GM20000 (cell line): ENCODE measurements around the gene AGTR1.

ENCODE experiments used
- DNase-seq: peaks from one replicate; pipeline ENCODE4 v3.0.0; 2012; ENCODE audit warnings: low spot score
- TF ChIP-seq, protein P1 (sequence below): IDR thresholded peaks from 2 replicates; pipeline ENCODE4 v1.5.1; 2012; ENCODE audit warnings: mild to moderate bottlenecking, control low read depth; ENCODE audit errors: extremely low read depth, missing control alignments

Gene AGTR1

DNA sequence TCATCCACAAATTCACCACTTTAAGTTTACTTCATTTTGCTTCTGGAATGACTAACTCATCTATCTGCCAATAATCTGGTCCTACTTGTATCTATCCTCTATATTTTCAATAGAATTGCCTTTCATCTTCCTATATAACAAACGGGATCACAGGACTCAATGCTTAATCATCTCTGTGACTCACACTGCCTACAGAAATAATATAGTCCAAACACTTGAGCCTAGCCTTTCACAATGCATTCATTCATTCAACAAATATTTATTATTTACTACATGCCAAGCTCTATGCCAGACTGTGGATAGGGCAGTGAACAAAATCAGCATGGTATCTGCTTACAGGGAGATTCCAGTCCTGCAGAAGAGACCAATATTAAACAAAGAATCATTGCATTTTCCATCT, 16.6 kb upstream of the AGTR1 start:
- no peak for DNase-seq
- TF ChIP-seq, protein P1, sequence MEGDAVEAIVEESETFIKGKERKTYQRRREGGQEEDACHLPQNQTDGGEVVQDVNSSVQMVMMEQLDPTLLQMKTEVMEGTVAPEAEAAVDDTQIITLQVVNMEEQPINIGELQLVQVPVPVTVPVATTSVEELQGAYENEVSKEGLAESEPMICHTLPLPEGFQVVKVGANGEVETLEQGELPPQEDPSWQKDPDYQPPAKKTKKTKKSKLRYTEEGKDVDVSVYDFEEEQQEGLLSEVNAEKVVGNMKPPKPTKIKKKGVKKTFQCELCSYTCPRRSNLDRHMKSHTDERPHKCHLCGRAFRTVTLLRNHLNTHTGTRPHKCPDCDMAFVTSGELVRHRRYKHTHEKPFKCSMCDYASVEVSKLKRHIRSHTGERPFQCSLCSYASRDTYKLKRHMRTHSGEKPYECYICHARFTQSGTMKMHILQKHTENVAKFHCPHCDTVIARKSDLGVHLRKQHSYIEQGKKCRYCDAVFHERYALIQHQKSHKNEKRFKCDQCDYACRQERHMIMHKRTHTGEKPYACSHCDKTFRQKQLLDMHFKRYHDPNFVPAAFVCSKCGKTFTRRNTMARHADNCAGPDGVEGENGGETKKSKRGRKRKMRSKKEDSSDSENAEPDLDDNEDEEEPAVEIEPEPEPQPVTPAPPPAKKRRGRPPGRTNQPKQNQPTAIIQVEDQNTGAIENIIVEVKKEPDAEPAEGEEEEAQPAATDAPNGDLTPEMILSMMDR = no peak

DNA sequence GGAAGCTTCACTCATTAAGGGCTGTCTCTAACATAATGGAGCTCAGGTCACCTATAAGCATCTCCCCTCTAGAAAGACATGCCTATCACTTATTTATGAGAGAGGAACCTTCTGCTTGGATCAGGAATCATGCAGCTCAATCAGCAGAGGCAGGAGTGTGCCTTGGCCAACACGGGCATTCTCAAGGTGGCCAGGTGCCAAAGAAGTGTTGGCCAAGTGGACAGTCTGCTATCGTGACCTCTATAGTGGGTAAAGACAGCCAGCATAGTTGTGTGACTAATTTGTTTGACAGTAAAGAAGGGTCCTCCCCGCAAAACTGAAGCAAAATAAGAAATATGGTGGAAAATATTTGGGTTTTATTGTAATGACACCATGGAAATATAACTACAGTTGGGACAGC, 14.7 kb upstream of the AGTR1 start:
- TF ChIP-seq, protein P1 = no peak
- DNase-seq = no peak

DNA sequence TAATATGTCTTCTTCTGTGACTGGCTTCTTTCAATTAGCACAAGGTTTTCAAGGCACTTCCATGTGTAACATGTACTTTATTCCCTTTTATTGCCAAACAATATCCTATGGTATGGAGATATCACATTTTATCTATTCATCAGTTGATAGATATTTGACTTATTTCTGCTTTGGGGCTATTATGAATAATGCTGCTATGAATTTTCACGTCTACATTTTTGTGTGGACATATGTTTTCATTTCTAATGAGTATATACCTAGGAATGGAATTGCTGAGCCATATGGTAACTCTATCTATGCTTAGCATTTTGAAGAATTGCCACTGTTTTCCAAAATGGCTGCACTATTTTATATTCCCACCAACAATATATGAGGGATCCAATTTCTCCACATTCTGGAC, 3.6 kb upstream of the AGTR1 start:
- no peak for DNase-seq
- TF ChIP-seq, protein P1 = no peak

DNA sequence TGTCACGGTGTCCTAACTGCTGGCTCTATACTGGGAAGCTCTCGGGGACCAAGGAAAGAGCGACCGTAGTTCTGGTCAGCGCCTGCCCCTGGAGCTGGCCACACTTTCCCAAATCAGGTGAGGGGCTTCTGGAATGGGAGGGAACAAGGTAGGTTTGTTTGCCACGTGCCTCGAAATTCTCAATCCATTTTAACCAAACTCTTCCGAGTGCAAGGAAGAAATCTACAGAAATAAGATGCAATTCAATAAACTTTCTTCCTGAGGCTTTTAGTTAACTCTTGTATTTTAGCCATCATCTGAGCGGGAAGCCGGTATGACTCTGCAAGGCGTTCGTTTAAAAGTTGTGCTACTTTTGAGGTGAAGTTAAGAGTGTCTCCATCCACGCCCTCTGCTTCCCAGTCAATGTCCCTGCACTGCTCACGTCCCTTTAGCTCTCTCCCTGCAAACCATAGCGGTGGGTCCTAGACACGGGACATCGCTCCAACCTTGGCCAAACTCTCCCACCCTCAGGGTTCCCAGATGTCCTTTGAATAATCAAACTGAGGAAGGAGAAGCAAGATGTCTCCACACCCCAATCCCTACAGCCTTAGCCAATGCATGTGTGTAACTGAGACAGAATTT, 597 bp downstream of the AGTR1 start:
- DNase-seq = no peak
- TF ChIP-seq, protein P1 = no peak

DNA sequence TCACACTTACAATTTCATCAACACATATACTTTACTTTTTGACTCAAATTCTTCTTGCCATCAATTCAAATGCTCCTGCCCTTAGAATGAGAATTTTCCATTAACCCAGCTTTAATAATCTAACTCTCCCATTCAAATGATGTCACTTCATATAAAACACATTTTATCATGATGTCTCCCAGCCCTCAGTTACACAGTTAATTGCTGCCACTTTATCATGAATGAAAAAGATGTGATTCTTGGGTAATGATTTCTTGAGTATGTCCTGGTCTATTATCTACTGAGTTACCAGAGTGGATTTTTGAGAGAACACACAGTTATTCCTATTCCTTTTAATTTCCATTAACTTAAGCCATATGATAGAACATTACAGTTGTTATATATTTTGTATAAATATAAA, 7.6 kb downstream of the AGTR1 start:
- no peak for DNase-seq
- TF ChIP-seq, protein P1 = no peak

DNA sequence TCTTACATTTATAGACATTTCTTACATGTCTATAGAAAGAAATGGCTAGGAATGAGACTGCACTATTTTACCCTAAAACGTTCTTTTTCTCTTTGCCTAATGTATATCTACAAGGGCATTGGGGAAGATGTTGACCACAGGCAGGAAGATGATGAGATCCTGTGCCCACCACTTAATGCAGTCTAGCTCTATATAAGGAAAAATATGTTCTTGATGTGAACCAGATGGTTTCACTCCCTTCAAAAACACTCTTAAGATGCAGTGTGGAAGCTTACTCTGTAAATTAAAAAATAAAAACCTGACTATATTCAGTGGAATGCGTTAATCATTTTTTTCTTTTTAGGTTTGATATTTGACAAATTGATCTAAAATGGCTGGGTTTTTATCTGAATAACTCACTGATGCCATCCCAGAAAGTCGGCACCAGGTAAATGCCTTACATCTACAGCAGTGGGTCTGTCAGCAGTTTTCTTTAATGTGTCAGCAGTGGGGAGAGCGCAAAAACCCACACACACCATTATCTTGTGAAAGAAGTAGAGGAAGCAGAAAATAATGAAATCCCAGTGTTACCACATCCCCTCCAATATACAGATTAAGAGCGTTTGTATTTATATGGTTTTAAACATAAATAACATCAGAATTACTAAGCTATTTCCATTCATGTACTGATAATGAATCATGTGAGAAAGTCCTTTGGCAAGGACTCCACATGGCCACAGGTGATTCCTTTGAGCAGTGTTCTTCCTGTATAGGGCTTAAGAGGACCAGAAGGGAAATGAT, 10.1 kb downstream of the AGTR1 start:
- DNase-seq = no peak
- TF ChIP-seq, protein P1 = no peak

DNA sequence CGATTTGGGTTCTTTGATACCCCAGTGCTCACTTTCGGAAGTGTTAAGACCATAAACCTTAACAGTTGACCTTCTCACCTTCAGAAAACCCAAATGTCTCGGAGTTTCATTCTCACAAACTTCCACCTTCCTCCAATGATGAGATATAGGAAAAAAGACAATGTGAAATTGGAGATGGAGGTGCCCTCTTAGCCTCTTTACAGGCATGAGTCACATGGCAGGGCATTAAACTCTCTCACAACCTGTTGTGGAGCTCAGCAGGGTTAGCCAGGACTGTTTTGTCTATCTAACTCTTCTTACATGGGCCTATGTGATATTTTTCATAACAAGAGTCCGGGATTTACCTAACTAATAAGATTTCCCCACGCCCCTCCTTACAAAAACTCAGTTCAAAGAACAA, 10.7 kb downstream of the AGTR1 start:
- DNase-seq = no peak
- TF ChIP-seq, protein P1 = no peak
